ENCODE measurements around the gene PHOX2B. TPM values are rescaled to one million over a fixed set of nuclear protein-coding genes. Genes with fewer than 3 reads are reported as not detected.

Gene PHOX2B
- polyA plus RNA-seq, 1 of the 3 experiments (the other 2 are of a cell fraction): 0.95 TPM

- 11% methylated on average over 1 of the region's 1 CpG for WGBS (ENCODE audit: low lambda C conversion rate)
- Histone ChIP-seq H3K9ac (no peak overlapping the region), H3K79me2 (ENCODE audit: insufficient read depth) (no peaks in the 10 kb centered on the region), H3K36me3 (replicated peaks in 1 of 2; ENCODE audit: control insufficient read depth in 1 of 2, insufficient read depth in 2 of 2, low read length in 1 of 2) (no peaks in the 10 kb centered on the region), H3F3A (replicated peaks; ENCODE audit: insufficient read depth) (no peaks in the 10 kb centered on the region), H3K27ac (ENCODE audit: low read depth in 2 of 2, low read length in 1 of 2) (peak overlapping the region in 1 of 2 experiments; percentile 98; a peak in 2 of 4 replicates), H3K4me3 (ENCODE audit: low read depth in 2 of 2, low read length in 1 of 2) (no peak overlapping the region), H4K20me1 (ENCODE audit: insufficient read depth) (no peaks in the 10 kb centered on the region), H2AFZ (ENCODE audit: low read depth) (no peak overlapping the region), H3K4me1 (ENCODE audit: control insufficient read depth in 1 of 2, insufficient read depth in 2 of 2, low read depth in 1 of 2, low read length in 1 of 2) (peaks cover 0 to 24% of the 10 kb centered on the region in 2 experiments; a peak in 2 of 4 replicates), H3K27me3 (ENCODE audit: insufficient read depth) (no peaks in the 10 kb centered on the region), H3K4me2 (no peak overlapping the region), H3K9me3 (no peaks in the 10 kb centered on the region), H3K9me2 (no peaks in the 10 kb centered on the region)
- peak; percentile 35 for DNase-seq
- POLR2A ChIA-PET: interaction anchor here (0.6 to 3.9 kb wide), 12 partner anchors 31 to 101 kb away, joined by 3 to 19 read pairs (median 6); partner anchors contain the start of gene PHOX2B
- CTCF ChIA-PET: interaction anchor here (1.0 to 1.8 kb wide), 7 partner anchors 10 to 124 kb away, joined by 3 to 9 read pairs (median 4); partner anchors contain the start of gene PHOX2B
- TF ChIP-seq FOXJ3 (CRISPR knock-in tag; IDR thresholded peaks at IDR 0.05) (peak; percentile 81), GATA2 (CRISPR knock-in tag; IDR thresholded peaks at IDR 0.05) (peak; percentile 61), NRF1 (IDR thresholded peaks at IDR 0.05; ENCODE audit: low read depth, low read length) (no peak), EP300 (IDR thresholded peaks at IDR 0.05; ENCODE audit: borderline replicate concordance in 1 of 2, low read depth in 1 of 2, low read length in 1 of 2) (peak in 1 of 2 experiments; percentile 82; a peak in 2 of 4 replicates), RAD21 (IDR thresholded peaks at IDR 0.05; ENCODE audit: low read length) (0 out of 2 replicates have a peak, but pooled peaks have one; percentile 8), RCOR1 (IDR thresholded peaks at IDR 0.05; ENCODE audit: low read length) (peak; percentile 48)
- TF ChIP-seq, protein P1, sequence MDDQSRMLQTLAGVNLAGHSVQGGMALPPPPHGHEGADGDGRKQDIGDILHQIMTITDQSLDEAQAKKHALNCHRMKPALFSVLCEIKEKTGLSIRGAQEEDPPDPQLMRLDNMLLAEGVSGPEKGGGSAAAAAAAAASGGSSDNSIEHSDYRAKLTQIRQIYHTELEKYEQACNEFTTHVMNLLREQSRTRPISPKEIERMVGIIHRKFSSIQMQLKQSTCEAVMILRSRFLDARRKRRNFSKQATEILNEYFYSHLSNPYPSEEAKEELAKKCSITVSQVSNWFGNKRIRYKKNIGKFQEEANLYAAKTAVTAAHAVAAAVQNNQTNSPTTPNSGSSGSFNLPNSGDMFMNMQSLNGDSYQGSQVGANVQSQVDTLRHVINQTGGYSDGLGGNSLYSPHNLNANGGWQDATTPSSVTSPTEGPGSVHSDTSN (IDR thresholded peaks at IDR 0.05): no peak
- TF ChIP-seq, protein P2, sequence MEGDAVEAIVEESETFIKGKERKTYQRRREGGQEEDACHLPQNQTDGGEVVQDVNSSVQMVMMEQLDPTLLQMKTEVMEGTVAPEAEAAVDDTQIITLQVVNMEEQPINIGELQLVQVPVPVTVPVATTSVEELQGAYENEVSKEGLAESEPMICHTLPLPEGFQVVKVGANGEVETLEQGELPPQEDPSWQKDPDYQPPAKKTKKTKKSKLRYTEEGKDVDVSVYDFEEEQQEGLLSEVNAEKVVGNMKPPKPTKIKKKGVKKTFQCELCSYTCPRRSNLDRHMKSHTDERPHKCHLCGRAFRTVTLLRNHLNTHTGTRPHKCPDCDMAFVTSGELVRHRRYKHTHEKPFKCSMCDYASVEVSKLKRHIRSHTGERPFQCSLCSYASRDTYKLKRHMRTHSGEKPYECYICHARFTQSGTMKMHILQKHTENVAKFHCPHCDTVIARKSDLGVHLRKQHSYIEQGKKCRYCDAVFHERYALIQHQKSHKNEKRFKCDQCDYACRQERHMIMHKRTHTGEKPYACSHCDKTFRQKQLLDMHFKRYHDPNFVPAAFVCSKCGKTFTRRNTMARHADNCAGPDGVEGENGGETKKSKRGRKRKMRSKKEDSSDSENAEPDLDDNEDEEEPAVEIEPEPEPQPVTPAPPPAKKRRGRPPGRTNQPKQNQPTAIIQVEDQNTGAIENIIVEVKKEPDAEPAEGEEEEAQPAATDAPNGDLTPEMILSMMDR (IDR thresholded peaks at IDR 0.05): no peak
Measured at GRCh38 chr4:41785665-41786064, 37.1 kb upstream of the PHOX2B start.

DNA sequence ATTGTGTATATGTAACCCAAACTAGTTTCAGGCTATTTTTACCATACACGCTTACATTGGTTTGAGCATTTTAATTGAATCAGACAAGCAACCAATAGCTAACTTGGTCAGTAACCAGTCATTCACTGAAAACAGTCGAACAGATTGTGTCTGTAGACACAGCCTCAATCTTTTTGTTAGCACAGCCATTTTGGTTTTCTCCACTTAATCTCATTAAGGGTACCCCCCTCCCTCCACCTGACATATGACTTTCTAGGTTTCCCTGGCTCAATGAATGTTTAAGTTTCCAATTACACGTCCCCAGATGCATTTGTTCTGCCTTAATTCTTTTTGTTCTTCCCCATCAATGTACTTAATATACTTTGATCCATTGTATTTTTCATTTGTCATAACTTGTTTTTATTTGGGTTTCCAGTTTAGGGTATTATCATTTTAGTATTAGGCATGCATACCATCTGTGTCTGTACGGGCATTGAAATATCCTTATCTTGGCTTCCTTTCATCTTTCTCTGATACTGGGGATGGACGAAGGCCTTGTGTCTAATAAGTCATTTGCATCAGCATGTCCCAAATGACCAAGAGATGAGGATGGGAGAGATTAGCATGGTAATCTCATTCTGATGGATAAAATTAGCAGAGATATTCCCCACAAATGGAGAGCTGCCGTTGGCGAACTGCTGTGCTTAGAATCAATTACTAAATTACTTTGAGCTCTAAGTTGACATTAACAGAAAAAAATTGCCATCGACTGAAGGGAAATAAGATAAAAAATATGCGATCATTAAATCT, 35.9 kb upstream of the PHOX2B start:
- no peak overlapping the region for H3K9ac ChIP-seq
- H3K4me2 ChIP-seq: no peak overlapping the region
- H4K20me1 ChIP-seq (ENCODE audit: insufficient read depth): no peaks in the 10 kb centered on the region
- TF ChIP-seq RCOR1 (IDR thresholded peaks at IDR 0.05; ENCODE audit: low read length): peak; percentile 81
- TF ChIP-seq POLR2AphosphoS5 (IDR thresholded peaks at IDR 0.05; ENCODE audit: low read depth, low read length): peak; percentile 12; the same call in 1 of the 2 replicates
- no peak for TF ChIP-seq RAD21 (IDR thresholded peaks at IDR 0.05; ENCODE audit: low read length)
- peak; percentile 33; the same call in 1 of the 2 replicates for TF ChIP-seq MXI1 (IDR thresholded peaks at IDR 0.05; ENCODE audit: low read depth, low read length)
- no peak for TF ChIP-seq EZH2phosphoT487 (IDR thresholded peaks at IDR 0.05; ENCODE audit: borderline replicate concordance, low read depth)
- peak; percentile 46 for TF ChIP-seq TCF12 (IDR thresholded peaks at IDR 0.05)
- TF ChIP-seq GATA2 (CRISPR knock-in tag; IDR thresholded peaks at IDR 0.05): peak; percentile 87
- no peak for TF ChIP-seq RFX5 (IDR thresholded peaks at IDR 0.05; ENCODE audit: low read length)
- TF ChIP-seq EP300 (IDR thresholded peaks at IDR 0.05; ENCODE audit: borderline replicate concordance in 1 of 2, low read depth in 1 of 2, low read length in 1 of 2): peak in 1 of 2 experiments; percentile 83; a peak in 2 of 4 replicates
- no peak for TF ChIP-seq SIN3A (IDR thresholded peaks at IDR 0.05; ENCODE audit: borderline replicate concordance, low read depth, low read length)
- TF ChIP-seq FOXJ3 (CRISPR knock-in tag; IDR thresholded peaks at IDR 0.05): 0 out of 2 replicates have a peak, but pooled peaks have one; percentile 50
- TF ChIP-seq MEF2A (IDR thresholded peaks at IDR 0.05; ENCODE audit: borderline replicate concordance, low read depth): no peak
- peak; percentile 41; the same call in 1 of the 2 replicates for TF ChIP-seq TEAD4 (IDR thresholded peaks at IDR 0.05; ENCODE audit: borderline replicate concordance, insufficient read depth)
- H3K4me1 ChIP-seq (ENCODE audit: control insufficient read depth in 1 of 2, insufficient read depth in 2 of 2, low read depth in 1 of 2, low read length in 1 of 2): peaks cover 0 to 24% of the 10 kb centered on the region in 2 experiments; a peak in 2 of 4 replicates
- H3K36me3 ChIP-seq (replicated peaks in 1 of 2; ENCODE audit: control insufficient read depth in 1 of 2, insufficient read depth in 2 of 2, low read length in 1 of 2): no peaks in the 10 kb centered on the region
- no peaks in the 10 kb centered on the region for H3K9me3 ChIP-seq
- H3K79me2 ChIP-seq (ENCODE audit: insufficient read depth): no peaks in the 10 kb centered on the region
- H2AFZ ChIP-seq (ENCODE audit: low read depth): no peak overlapping the region
- no peaks in the 10 kb centered on the region for H3F3A ChIP-seq (replicated peaks; ENCODE audit: insufficient read depth)
- peak; percentile 62 for DNase-seq
- WGBS (ENCODE audit: low lambda C conversion rate): 35% methylated on average over 9 of the region's 9 CpGs
- no peaks in the 10 kb centered on the region for H3K9me2 ChIP-seq
- CTCF ChIA-PET: interaction anchor here (0.7 to 2.3 kb wide), 11 partner anchors 10 to 103 kb away, joined by 3 to 9 read pairs (median 4); partner anchors contain the start of gene PHOX2B
- POLR2A ChIA-PET: interaction anchor here (0.7 to 3.9 kb wide), 12 partner anchors 29 to 99 kb away, joined by 3 to 19 read pairs (median 6); partner anchors contain the start of gene PHOX2B
- no peaks in the 10 kb centered on the region for H3K27me3 ChIP-seq (ENCODE audit: insufficient read depth)
- H3K4me3 ChIP-seq (ENCODE audit: low read depth in 2 of 2, low read length in 1 of 2): no peak overlapping the region; a peak in 1 of 4 replicates
- peak overlapping the region in 1 of 2 experiments; percentile 98; a peak in 2 of 4 replicates for H3K27ac ChIP-seq (ENCODE audit: low read depth in 2 of 2, low read length in 1 of 2)

All from SK-N-SH (cell line).